H1 (cell line): ENCODE measurements around the gene RRAD. TPM values are rescaled to one million over a fixed set of nuclear protein-coding genes. Genes with fewer than 3 reads are reported as not detected.

ENCODE experiments used
- BCL11A ChIP-seq, 2 experiments: IDR thresholded peaks; one replicate each; pipeline ENCODE4 v1.6.1; 2011; ENCODE audit warnings: low read depth in 2 of 2, low read length in 2 of 2, mild to moderate bottlenecking in 2 of 2
- JUN ChIP-seq: IDR thresholded peaks from 2 replicates; pipeline ENCODE4 v1.6.1; 2011; ENCODE audit warnings: low read depth, mild to moderate bottlenecking, improper control_type of control experiment, low read length
- JUND ChIP-seq: IDR thresholded peaks from 2 replicates; pipeline ENCODE4 v1.6.1; 2011; ENCODE audit warnings: mild to moderate bottlenecking, improper control_type of control experiment, low read length
- RAD21 ChIP-seq, 2 experiments: IDR thresholded peaks in 1 of 2; conservative IDR thresholded peaks in 1 of 2; 2 replicates each; pipeline ENCODE4 v1.6.1; 2011; ENCODE audit warnings: low read depth in 2 of 2, low read length in 2 of 2, improper control_type of control experiment in 1 of 2, inconsistent platforms in 1 of 2, mild to moderate bottlenecking in 1 of 2, moderate library complexity in 1 of 2
- SUZ12 ChIP-seq: fragments of 200-600 bp; sonication (generic); IDR thresholded peaks from 2 replicates; pipeline ENCODE4 v1.6.1; 2012; ENCODE audit warnings: mild to moderate bottlenecking, inconsistent platforms, low read length, moderate library complexity, mixed read lengths
- TBP ChIP-seq: IDR thresholded peaks from 2 replicates; pipeline ENCODE4 v1.6.1; 2011; ENCODE audit warnings: low read depth, low read length, improper control_type of control experiment
- polyA plus RNA-seq, 7 experiments: library from polyadenylated mRNA; depleted of rRNA in 3 of 7; stranded (reverse) in 5 of 7; unstranded in 2 of 7; fragments of >200 nt in 5 of 7; fragments of 200-250 nt in 2 of 7; gene quantifications; 1 replicate in 5 of 7; 2 replicates in 1 of 7; 4 replicates in 1 of 7; pipeline versions ENCODE4 v1.2.1 to v1.2.3, GENCODE V29; 2011 to 2013; ENCODE audit warnings: missing spikeins in 2 of 7, mixed read lengths in 2 of 7
- total RNA-seq: library from RNA; stranded (reverse); fragmentation: NEBNext Ultra II Directional; extraction: Animal tissue kit (Norgen Biotek cat#: 25700); gene quantifications from 2 replicates; pipeline ENCODE4 v1.2.1, GENCODE V29; 2021
- TF ChIP-seq, protein P1 (sequence below): fragments of 300-600 bp; sonication (generic); IDR thresholded peaks from 2 replicates; pipeline ENCODE4 v1.7.1; 2012; ENCODE audit warnings: low read length, moderate library complexity, mild to moderate bottlenecking, inconsistent platforms; ENCODE audit not compliant: insufficient replicate concordance

Gene RRAD
- total and polyA plus RNA-seq, 2 of the 8 experiments (the other 6 are each of a cell fraction or from before 2014, with no cell fraction given) = 0.17 TPM; not detected in 1

DNA sequence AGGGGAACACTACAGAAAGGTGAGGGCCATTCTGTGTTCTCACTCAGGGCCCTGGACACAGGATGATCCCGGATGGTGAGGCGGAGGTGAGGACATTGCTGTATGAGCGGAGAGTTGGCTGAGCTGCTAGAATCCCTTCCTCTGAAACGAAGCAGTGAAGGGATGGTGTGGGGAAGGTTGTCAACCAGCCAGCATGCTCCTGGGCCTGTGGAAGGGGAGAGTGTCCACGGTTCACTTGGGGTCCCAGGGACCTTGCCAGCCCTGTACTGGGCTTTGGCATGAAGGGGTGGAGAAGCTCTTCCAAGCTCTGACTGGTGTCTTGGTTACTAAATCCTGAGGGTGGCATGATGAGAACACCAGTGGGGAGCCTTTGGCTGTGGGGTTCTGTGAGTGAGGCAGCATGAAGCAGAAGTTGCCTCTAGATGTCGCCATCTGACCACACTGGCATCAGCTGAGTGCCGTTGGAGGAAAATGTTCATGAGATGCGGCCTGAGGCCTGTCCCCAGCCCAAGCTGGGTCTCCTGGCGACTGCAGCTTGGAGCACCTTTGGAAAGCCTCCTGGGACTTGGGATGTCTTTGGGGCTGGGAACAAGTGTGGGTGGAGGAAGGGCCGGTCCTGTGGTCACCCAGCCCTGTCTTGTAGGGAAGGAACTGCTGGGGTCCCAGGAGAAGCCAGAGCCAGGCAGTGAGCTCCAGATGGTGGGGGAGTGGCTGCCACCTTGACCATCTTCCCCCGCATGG is 30.2 kb downstream of the RRAD start (continued):
- no peak for TF ChIP-seq JUN
- no peak for TF ChIP-seq SUZ12
- TF ChIP-seq RAD21 (IDR thresholded peaks at IDR 0.05 in 1 of 2, conservative IDR thresholded peaks at IDR 0.05 in 1 of 2; ENCODE audit: low read depth in 2 of 2, low read length in 2 of 2) = peak; percentile 95 to 96
- TF ChIP-seq JUND = no peak
- 0 out of 2 replicates have a peak, but pooled peaks have one; percentile 24 for TF ChIP-seq TBP
- TF ChIP-seq, protein P1, sequence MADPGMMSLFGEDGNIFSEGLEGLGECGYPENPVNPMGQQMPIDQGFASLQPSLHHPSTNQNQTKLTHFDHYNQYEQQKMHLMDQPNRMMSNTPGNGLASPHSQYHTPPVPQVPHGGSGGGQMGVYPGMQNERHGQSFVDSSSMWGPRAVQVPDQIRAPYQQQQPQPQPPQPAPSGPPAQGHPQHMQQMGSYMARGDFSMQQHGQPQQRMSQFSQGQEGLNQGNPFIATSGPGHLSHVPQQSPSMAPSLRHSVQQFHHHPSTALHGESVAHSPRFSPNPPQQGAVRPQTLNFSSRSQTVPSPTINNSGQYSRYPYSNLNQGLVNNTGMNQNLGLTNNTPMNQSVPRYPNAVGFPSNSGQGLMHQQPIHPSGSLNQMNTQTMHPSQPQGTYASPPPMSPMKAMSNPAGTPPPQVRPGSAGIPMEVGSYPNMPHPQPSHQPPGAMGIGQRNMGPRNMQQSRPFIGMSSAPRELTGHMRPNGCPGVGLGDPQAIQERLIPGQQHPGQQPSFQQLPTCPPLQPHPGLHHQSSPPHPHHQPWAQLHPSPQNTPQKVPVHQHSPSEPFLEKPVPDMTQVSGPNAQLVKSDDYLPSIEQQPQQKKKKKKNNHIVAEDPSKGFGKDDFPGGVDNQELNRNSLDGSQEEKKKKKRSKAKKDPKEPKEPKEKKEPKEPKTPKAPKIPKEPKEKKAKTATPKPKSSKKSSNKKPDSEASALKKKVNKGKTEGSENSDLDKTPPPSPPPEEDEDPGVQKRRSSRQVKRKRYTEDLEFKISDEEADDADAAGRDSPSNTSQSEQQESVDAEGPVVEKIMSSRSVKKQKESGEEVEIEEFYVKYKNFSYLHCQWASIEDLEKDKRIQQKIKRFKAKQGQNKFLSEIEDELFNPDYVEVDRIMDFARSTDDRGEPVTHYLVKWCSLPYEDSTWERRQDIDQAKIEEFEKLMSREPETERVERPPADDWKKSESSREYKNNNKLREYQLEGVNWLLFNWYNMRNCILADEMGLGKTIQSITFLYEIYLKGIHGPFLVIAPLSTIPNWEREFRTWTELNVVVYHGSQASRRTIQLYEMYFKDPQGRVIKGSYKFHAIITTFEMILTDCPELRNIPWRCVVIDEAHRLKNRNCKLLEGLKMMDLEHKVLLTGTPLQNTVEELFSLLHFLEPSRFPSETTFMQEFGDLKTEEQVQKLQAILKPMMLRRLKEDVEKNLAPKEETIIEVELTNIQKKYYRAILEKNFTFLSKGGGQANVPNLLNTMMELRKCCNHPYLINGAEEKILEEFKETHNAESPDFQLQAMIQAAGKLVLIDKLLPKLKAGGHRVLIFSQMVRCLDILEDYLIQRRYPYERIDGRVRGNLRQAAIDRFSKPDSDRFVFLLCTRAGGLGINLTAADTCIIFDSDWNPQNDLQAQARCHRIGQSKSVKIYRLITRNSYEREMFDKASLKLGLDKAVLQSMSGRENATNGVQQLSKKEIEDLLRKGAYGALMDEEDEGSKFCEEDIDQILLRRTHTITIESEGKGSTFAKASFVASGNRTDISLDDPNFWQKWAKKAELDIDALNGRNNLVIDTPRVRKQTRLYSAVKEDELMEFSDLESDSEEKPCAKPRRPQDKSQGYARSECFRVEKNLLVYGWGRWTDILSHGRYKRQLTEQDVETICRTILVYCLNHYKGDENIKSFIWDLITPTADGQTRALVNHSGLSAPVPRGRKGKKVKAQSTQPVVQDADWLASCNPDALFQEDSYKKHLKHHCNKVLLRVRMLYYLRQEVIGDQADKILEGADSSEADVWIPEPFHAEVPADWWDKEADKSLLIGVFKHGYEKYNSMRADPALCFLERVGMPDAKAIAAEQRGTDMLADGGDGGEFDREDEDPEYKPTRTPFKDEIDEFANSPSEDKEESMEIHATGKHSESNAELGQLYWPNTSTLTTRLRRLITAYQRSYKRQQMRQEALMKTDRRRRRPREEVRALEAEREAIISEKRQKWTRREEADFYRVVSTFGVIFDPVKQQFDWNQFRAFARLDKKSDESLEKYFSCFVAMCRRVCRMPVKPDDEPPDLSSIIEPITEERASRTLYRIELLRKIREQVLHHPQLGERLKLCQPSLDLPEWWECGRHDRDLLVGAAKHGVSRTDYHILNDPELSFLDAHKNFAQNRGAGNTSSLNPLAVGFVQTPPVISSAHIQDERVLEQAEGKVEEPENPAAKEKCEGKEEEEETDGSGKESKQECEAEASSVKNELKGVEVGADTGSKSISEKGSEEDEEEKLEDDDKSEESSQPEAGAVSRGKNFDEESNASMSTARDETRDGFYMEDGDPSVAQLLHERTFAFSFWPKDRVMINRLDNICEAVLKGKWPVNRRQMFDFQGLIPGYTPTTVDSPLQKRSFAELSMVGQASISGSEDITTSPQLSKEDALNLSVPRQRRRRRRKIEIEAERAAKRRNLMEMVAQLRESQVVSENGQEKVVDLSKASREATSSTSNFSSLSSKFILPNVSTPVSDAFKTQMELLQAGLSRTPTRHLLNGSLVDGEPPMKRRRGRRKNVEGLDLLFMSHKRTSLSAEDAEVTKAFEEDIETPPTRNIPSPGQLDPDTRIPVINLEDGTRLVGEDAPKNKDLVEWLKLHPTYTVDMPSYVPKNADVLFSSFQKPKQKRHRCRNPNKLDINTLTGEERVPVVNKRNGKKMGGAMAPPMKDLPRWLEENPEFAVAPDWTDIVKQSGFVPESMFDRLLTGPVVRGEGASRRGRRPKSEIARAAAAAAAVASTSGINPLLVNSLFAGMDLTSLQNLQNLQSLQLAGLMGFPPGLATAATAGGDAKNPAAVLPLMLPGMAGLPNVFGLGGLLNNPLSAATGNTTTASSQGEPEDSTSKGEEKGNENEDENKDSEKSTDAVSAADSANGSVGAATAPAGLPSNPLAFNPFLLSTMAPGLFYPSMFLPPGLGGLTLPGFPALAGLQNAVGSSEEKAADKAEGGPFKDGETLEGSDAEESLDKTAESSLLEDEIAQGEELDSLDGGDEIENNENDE = no peak
- TF ChIP-seq BCL11A (IDR thresholded peaks at IDR 0.05; ENCODE audit: low read depth in 2 of 2, low read length in 2 of 2) = no peak
